Uterus (tissue), 4 donors: ENCODE measurements around the gene DNAJB13. TPM values are rescaled to one million over a fixed set of nuclear protein-coding genes. Genes with fewer than 3 reads are reported as not detected.

ENCODE experiments used
- DNase-seq, 2 donors: peaks; one replicate each; pipeline ENCODE4 v3.0.0-alpha.2; 2019 to 2020
- H3K27ac ChIP-seq, 2 donors: fragments of 200-600 bp; sonication (generic); 1 replicate in 1 of 2; 2 replicates in 1 of 2; pipeline ENCODE4 v1.5.1; 2016 to 2018
- H3K27me3 ChIP-seq, 2 donors: fragments of 200-600 bp; sonication (generic); one replicate each; pipeline ENCODE4 v1.5.1; 2018 to 2019; ENCODE audit warnings: control low read depth in 1 of 2
- H3K36me3 ChIP-seq, 2 donors: fragments of 200-600 bp; sonication (generic); one replicate each; pipeline ENCODE4 v1.5.1; 2019; ENCODE audit warnings: control low read depth in 1 of 2
- H3K4me1 ChIP-seq, 2 donors: fragments of 200-600 bp; sonication (generic); one replicate each; pipeline ENCODE4 v1.5.1; 2018 to 2019; ENCODE audit warnings: control low read depth in 1 of 2
- H3K4me3 ChIP-seq, 2 donors: fragments of 200-600 bp; sonication (generic); 1 replicate in 1 of 2; 2 replicates in 1 of 2; pipeline ENCODE4 v1.5.1; 2018 to 2019; ENCODE audit warnings: mild to moderate bottlenecking in 1 of 2
- H3K9me3 ChIP-seq, 2 donors: fragments of 200-600 bp; sonication (generic); one replicate each; pipeline ENCODE4 v1.5.1; 2019; ENCODE audit warnings: control low read depth in 1 of 2
- POLR2A ChIP-seq, 2 donors: fragments of 450-650 bp; IDR thresholded peaks; one replicate each; pipeline ENCODE4 v1.6.1; 2016; ENCODE audit warnings: antibody characterized with exemption in 2 of 2, mild to moderate bottlenecking in 1 of 2, moderate library complexity in 1 of 2
- intact Hi-C: fragments of 100-400 bp; cut with DNase I; formaldehyde crosslinking; loops from one replicate; pipeline ENCODE4 v1.15.1; 2023; ENCODE audit warnings: low total_unique reads
- total RNA-seq, 4 donors: library from RNA; depleted of rRNA in 3 of 4; stranded (reverse); fragments of >200 nt in 3 of 4; gene quantifications; one replicate each; pipeline versions ENCODE4 v1.1.0 to v1.2.4, GENCODE V29; 2014 to 2023
- TF ChIP-seq, protein P1 (sequence below), 4 experiments: fragments of 200-600 bp in 2 of 4; fragments of 450-650 bp in 2 of 4; sonication (generic) in 2 of 4; IDR thresholded peaks; one replicate each; pipeline ENCODE4 v1.5.1; 2016 to 2019; ENCODE audit warnings: antibody characterized with exemption in 4 of 4, mild to moderate bottlenecking in 2 of 4, moderate library complexity in 1 of 4
- donor health status: DM: yes; HTN: yes; CAD: no.

Gene DNAJB13, protein sequence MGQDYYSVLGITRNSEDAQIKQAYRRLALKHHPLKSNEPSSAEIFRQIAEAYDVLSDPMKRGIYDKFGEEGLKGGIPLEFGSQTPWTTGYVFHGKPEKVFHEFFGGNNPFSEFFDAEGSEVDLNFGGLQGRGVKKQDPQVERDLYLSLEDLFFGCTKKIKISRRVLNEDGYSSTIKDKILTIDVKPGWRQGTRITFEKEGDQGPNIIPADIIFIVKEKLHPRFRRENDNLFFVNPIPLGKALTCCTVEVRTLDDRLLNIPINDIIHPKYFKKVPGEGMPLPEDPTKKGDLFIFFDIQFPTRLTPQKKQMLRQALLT
- 1 to 10 TPM in 3 of 4 donors, not detected in 1; 1.9 to 9.1 (median 4.6) TPM for total RNA-seq

DNA sequence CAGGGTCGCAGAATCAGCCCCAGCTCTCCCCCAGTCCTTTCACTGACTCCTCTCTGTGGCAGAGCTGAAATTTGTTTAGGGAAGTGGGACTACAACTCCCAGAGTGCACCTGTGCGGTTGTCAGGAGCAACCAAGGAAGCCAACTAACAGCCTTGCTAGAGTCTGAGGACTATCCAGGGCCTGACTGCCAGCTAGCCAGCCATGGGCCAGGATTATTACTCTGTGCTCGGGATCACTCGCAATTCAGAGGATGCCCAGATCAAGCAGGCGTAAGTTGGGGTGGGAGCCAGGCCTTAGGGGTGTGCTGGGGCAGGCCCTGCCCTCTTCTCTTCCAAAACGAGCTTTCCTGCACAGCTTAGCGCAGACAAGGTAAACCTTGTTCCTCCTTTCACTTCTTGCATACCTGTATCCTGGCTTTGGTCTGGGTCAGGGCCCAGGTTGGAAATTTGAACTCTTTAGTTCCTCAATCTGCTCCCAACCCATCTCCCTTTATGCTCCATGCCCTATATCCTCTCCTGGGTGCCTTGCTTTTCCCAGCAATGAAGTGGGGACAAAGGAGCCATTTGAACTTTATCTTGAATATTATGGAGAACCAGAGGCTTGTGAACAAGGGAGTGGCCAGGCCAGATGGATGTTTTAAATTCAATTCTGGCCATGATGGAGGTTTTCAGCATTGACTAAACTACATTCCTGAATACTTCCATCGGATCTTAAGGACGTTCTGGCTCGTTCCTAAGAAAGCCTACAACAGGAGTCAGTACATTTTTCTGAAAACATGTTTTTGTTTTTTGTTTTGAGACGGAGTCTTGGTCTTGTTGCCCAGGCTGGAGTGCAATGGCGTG, at the start of gene DNAJB13:
TSS of gene DNAJB13 (plus strand) at position 158 of the 842 bp plus-strand sequence. CDS start at position 202, 44 bp downstream.
- H3K4me3 ChIP-seq = no peak within 1 kb of the TSS
- peak in 1 of 2 donors; percentile 25 for DNase-seq
- H3K9me3 ChIP-seq = no peaks in the 10 kb centered on the region
- no peaks in the 10 kb centered on the region for H3K27me3 ChIP-seq
- H3K36me3 ChIP-seq = no peaks in the 10 kb centered on the region
- intact Hi-C loops = no loop called here
- no peak within 1 kb of the TSS for H3K27ac ChIP-seq
- H3K4me1 ChIP-seq = no peaks in the 10 kb centered on the region
- TF ChIP-seq POLR2A (IDR thresholded peaks at IDR 0.05) = no peak
- TF ChIP-seq, protein P1, sequence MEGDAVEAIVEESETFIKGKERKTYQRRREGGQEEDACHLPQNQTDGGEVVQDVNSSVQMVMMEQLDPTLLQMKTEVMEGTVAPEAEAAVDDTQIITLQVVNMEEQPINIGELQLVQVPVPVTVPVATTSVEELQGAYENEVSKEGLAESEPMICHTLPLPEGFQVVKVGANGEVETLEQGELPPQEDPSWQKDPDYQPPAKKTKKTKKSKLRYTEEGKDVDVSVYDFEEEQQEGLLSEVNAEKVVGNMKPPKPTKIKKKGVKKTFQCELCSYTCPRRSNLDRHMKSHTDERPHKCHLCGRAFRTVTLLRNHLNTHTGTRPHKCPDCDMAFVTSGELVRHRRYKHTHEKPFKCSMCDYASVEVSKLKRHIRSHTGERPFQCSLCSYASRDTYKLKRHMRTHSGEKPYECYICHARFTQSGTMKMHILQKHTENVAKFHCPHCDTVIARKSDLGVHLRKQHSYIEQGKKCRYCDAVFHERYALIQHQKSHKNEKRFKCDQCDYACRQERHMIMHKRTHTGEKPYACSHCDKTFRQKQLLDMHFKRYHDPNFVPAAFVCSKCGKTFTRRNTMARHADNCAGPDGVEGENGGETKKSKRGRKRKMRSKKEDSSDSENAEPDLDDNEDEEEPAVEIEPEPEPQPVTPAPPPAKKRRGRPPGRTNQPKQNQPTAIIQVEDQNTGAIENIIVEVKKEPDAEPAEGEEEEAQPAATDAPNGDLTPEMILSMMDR (IDR thresholded peaks at IDR 0.05) = no peak

DNA sequence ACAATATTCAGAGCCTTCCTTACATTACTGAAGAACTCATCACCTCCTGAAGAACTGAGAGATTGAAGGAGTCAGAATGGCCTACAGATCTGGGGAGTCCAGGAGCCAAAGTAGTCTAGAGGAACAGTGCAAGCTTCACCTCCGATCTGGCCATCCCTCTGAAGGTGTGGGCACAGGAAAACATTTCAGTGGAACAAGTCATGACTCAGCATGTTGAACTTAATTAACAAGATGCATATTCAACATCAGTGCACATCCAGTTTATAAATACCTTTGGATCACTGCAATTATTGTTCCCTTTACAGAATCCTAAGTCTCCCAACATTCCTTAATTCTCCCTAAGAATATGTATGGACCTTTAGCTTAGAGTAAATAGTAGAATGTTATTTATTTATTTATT, 48.5 kb upstream of the DNAJB13 start:
- Histone ChIP-seq H3K4me3 (no peak overlapping the region), H3K27ac (no peak overlapping the region), H3K27me3 (no peaks in the 10 kb centered on the region), H3K36me3 (no peaks in the 10 kb centered on the region), H3K9me3 (no peaks in the 10 kb centered on the region), H3K4me1 (no peaks in the 10 kb centered on the region)
- no peak for DNase-seq
- intact Hi-C loops = no loop called here
- TF ChIP-seq, protein P1 (IDR thresholded peaks at IDR 0.05) = no peak
- no peak for TF ChIP-seq POLR2A (IDR thresholded peaks at IDR 0.05)

DNA sequence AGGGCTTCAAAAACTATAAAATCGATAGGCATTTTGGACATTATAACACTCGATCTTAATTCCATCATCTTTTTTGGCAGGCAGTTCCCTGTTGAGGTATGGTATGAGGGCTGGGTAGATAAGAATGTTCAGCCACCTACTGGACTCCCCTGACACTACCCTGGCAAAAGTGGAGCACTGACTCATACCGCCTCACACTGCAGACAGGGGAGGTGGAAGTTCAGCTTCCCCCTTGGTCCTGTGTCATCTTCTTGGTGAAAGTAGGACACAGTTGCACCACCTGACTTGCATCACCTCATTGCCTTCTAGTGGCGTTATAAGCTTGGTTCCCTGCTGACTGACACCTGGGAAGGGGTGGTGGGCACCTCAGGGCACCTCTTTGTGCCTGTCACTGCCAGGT, 43.6 kb upstream of the DNAJB13 start:
- Histone ChIP-seq H3K36me3 (no peaks in the 10 kb centered on the region), H3K27ac (no peak overlapping the region), H3K9me3 (no peaks in the 10 kb centered on the region), H3K4me1 (no peaks in the 10 kb centered on the region), H3K27me3 (no peaks in the 10 kb centered on the region), H3K4me3 (no peak overlapping the region)
- TF ChIP-seq, protein P1 (IDR thresholded peaks at IDR 0.05) = no peak
- TF ChIP-seq POLR2A (IDR thresholded peaks at IDR 0.05) = no peak
- intact Hi-C loops = no loop called here
- no peak for DNase-seq

GRCh38 chr11:73912026-73912425, 38.8 kb upstream of the DNAJB13 start:
- no peak for DNase-seq
- H3K36me3 ChIP-seq = no peaks in the 10 kb centered on the region
- H3K27ac ChIP-seq = no peak overlapping the region
- no peak for TF ChIP-seq POLR2A (IDR thresholded peaks at IDR 0.05)
- TF ChIP-seq, protein P1 (IDR thresholded peaks at IDR 0.05) = no peak
- no peak overlapping the region for H3K4me3 ChIP-seq
- H3K27me3 ChIP-seq = no peaks in the 10 kb centered on the region
- no peaks in the 10 kb centered on the region for H3K9me3 ChIP-seq
- no peaks in the 10 kb centered on the region for H3K4me1 ChIP-seq
- intact Hi-C loops = no loop called here

GRCh38 chr11:73913472-73913871, 37.4 kb upstream of the DNAJB13 start:
- intact Hi-C loops = no loop called here
- TF ChIP-seq, protein P1 (IDR thresholded peaks at IDR 0.05) = no peak
- no peak for TF ChIP-seq POLR2A (IDR thresholded peaks at IDR 0.05)
- Histone ChIP-seq H3K36me3 (no peaks in the 10 kb centered on the region), H3K9me3 (no peaks in the 10 kb centered on the region), H3K4me3 (no peak overlapping the region), H3K27me3 (no peaks in the 10 kb centered on the region), H3K27ac (no peak overlapping the region), H3K4me1 (no peaks in the 10 kb centered on the region)
- no peak for DNase-seq
